ENCODE results near the gene PDGFRB. TPM values are rescaled to one million over a fixed set of nuclear protein-coding genes. Genes with fewer than 3 reads are reported as not detected.

PDGFRB gene
- total and polyA plus RNA-seq, 5 donors from 2014 or later, result 0.03 TPM; not detected in 4

DNA sequence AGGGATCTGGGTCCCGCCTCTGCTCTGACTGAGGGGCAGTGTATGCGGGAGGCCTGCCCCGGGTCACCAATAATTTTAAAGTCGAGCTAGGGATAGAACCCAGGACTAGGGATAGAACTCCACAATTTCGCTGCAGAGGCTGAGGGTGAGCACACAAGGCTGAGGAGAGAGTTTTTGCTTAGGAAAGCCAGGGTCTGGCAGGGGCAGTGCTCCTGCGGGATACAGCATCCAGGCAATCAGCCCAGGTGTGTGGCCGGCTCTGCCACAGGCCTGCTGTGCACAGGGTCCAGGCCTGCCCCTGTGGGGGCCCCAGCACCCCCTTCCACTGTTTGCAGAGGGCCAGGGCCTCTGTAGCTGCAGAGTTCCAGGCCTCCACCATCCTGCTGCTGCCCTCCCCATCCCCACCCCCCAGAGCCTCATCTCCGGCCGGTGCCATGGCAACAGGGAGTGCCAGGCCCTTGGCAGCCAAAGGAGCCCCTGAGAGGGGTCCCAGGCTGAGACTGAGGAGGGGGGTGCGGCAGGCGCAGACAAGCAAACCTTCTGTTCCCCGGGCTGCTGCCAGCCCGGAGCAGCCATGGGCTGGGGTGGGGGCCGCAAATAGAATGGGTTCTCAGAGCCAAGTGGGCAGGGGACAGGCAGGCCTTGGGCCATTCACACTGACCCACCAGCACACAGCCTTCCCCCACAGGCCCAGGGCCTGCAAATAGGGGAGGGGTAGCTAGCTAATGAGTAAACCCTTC, 8.6 kb downstream of the PDGFRB start:
- H3K9me3 ChIP-seq (ENCODE audit: control insufficient read depth in 2 of 2, low read length in 2 of 2), result no peaks in the 10 kb centered on the region
- peaks cover 0 to 3% (median under 1%) of the 10 kb centered on the region in 4 donors for H3K4me1 Mint-ChIP-seq
- H3K36me3 ChIP-seq (ENCODE audit: control insufficient read depth, insufficient read depth, low read length), result no peaks in the 10 kb centered on the region
- no peak for ATAC-seq (ENCODE audit: low read depth in 2 of 2)
- no peak overlapping the region for H3K4me3 ChIP-seq (ENCODE audit: low read depth, low read length)
- H3K27me3 Mint-ChIP-seq, result peaks cover 13% of the 10 kb centered on the region
- H3K27me3 ChIP-seq (ENCODE audit: control insufficient read depth, insufficient read depth, low read length), result no peaks in the 10 kb centered on the region
- no peaks in the 10 kb centered on the region for H3K4me1 ChIP-seq (ENCODE audit: control insufficient read depth, insufficient read depth, low read length, poor library complexity, severe bottlenecking)
- H3K27ac Mint-ChIP-seq, result no peak overlapping the region
- DNase-seq, result no peak
- H3K4me3 Mint-ChIP-seq, result no peak overlapping the region
- H3K27ac ChIP-seq (ENCODE audit: insufficient read depth, low read length, poor library complexity, severe bottlenecking), result no peak overlapping the region
- H3K36me3 Mint-ChIP-seq, result no peaks in the 10 kb centered on the region
- H3K9me3 Mint-ChIP-seq, result no peaks in the 10 kb centered on the region

DNA sequence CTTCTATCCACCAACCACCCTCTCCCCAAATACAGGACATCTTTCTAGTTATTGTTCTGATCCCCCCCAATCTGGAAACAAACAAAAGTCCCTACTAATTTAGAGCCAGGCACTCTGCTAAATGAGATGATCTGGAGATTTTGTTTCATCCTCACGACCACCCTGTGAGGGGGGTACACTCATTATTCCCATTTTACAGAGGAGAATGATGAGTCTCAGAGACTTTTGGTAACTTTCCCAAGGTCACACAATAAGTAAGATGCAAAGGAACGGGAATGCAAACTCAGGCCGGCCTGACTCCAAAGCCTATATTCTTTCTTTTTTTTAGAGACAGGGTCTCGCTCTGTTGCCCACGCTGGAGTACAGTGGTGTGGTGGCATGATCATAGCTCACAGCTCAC, 9.4 kb downstream of the PDGFRB start:
- no peaks in the 10 kb centered on the region for H3K4me1 ChIP-seq (ENCODE audit: control insufficient read depth, insufficient read depth, low read length, poor library complexity, severe bottlenecking)
- H3K27ac Mint-ChIP-seq, result no peak overlapping the region
- peaks cover 13% of the 10 kb centered on the region for H3K27me3 Mint-ChIP-seq

GRCh38 chr5:150144879-150145278, 10.8 kb downstream of the PDGFRB start:
- H3K27ac Mint-ChIP-seq, result peak overlapping the region in 1 of 3 donors; percentile 39
- no peaks in the 10 kb centered on the region for H3K4me1 ChIP-seq (ENCODE audit: control insufficient read depth, insufficient read depth, low read length, poor library complexity, severe bottlenecking)
- DNase-seq (no peak), ATAC-seq (ENCODE audit: low read depth in 2 of 2) (no peak)
- no peak overlapping the region for H3K4me3 Mint-ChIP-seq
- no peaks in the 10 kb centered on the region for H3K9me3 ChIP-seq (ENCODE audit: control insufficient read depth in 2 of 2, low read length in 2 of 2)
- no peaks in the 10 kb centered on the region for H3K36me3 Mint-ChIP-seq
- H3K27me3 ChIP-seq (ENCODE audit: control insufficient read depth, insufficient read depth, low read length), result no peaks in the 10 kb centered on the region
- H3K4me3 ChIP-seq (ENCODE audit: low read depth, low read length), result no peak overlapping the region
- H3K4me1 Mint-ChIP-seq, result peaks cover 0 to 3% (median under 1%) of the 10 kb centered on the region in 4 donors
- no peaks in the 10 kb centered on the region for H3K36me3 ChIP-seq (ENCODE audit: control insufficient read depth, insufficient read depth, low read length)
- H3K27ac ChIP-seq (ENCODE audit: insufficient read depth, low read length, poor library complexity, severe bottlenecking), result no peak overlapping the region
- H3K27me3 Mint-ChIP-seq, result peaks cover 13% of the 10 kb centered on the region
- H3K9me3 Mint-ChIP-seq, result no peaks in the 10 kb centered on the region

More for the DNA sequence above, 9.4 kb downstream of the PDGFRB start:
- no peaks in the 10 kb centered on the region for H3K27me3 ChIP-seq (ENCODE audit: control insufficient read depth, insufficient read depth, low read length)
- no peaks in the 10 kb centered on the region for H3K9me3 ChIP-seq (ENCODE audit: control insufficient read depth in 2 of 2, low read length in 2 of 2)
- no peaks in the 10 kb centered on the region for H3K9me3 Mint-ChIP-seq
- no peak overlapping the region for H3K4me3 ChIP-seq (ENCODE audit: low read depth, low read length)
- H3K4me1 Mint-ChIP-seq, result peaks cover 0 to 3% (median under 1%) of the 10 kb centered on the region in 4 donors
- no peaks in the 10 kb centered on the region for H3K36me3 Mint-ChIP-seq
- no peak for ATAC-seq (ENCODE audit: low read depth in 2 of 2)
- no peaks in the 10 kb centered on the region for H3K36me3 ChIP-seq (ENCODE audit: control insufficient read depth, insufficient read depth, low read length)
- peak overlapping the region in 1 of 4 donors; percentile 85 for H3K4me3 Mint-ChIP-seq
- H3K27ac ChIP-seq (ENCODE audit: insufficient read depth, low read length, poor library complexity, severe bottlenecking), result no peak overlapping the region
- DNase-seq, result no peak

- Histone ChIP-seq H3K27me3 (ENCODE audit: control insufficient read depth, insufficient read depth, low read length) (no peaks in the 10 kb centered on the region), H3K4me3 (ENCODE audit: low read depth, low read length) (no peak overlapping the region), H3K9me3 (ENCODE audit: control insufficient read depth in 2 of 2, low read length in 2 of 2) (no peaks in the 10 kb centered on the region), H3K4me1 (ENCODE audit: control insufficient read depth, insufficient read depth, low read length, poor library complexity, severe bottlenecking) (no peaks in the 10 kb centered on the region), H3K36me3 (ENCODE audit: control insufficient read depth, insufficient read depth, low read length) (no peaks in the 10 kb centered on the region), H3K27ac (ENCODE audit: insufficient read depth, low read length, poor library complexity, severe bottlenecking) (no peak overlapping the region)
- Mint-ChIP-seq H3K36me3 (no peaks in the 10 kb centered on the region), H3K9me3 (no peaks in the 10 kb centered on the region), H3K27me3 (peaks cover 13% of the 10 kb centered on the region), H3K4me3 (no peak overlapping the region), H3K4me1 (peaks cover 0 to 3% (median under 1%) of the 10 kb centered on the region in 4 donors), H3K27ac (no peak overlapping the region)
- DNase-seq (no peak), ATAC-seq (ENCODE audit: low read depth in 2 of 2) (no peak)
Measured at GRCh38 chr5:150144246-150144801, 11.3 kb downstream of the PDGFRB start.

GRCh38 chr5:150143350-150144245, 12.0 kb downstream of the PDGFRB start:
- Mint-ChIP-seq H3K27me3 (peaks cover 9% of the 10 kb centered on the region), H3K27ac (no peak overlapping the region), H3K9me3 (no peaks in the 10 kb centered on the region), H3K4me1 (peaks cover 0 to 3% (median under 1%) of the 10 kb centered on the region in 4 donors), H3K36me3 (no peaks in the 10 kb centered on the region), H3K4me3 (no peak overlapping the region)
- Histone ChIP-seq H3K27ac (ENCODE audit: insufficient read depth, low read length, poor library complexity, severe bottlenecking) (no peak overlapping the region), H3K4me3 (ENCODE audit: low read depth, low read length) (no peak overlapping the region), H3K36me3 (ENCODE audit: control insufficient read depth, insufficient read depth, low read length) (no peaks in the 10 kb centered on the region), H3K27me3 (ENCODE audit: control insufficient read depth, insufficient read depth, low read length) (no peaks in the 10 kb centered on the region), H3K4me1 (ENCODE audit: control insufficient read depth, insufficient read depth, low read length, poor library complexity, severe bottlenecking) (no peaks in the 10 kb centered on the region), H3K9me3 (ENCODE audit: control insufficient read depth in 2 of 2, low read length in 2 of 2) (no peaks in the 10 kb centered on the region)
- no peak for ATAC-seq (ENCODE audit: low read depth in 2 of 2)
- DNase-seq, result no peak

DNA sequence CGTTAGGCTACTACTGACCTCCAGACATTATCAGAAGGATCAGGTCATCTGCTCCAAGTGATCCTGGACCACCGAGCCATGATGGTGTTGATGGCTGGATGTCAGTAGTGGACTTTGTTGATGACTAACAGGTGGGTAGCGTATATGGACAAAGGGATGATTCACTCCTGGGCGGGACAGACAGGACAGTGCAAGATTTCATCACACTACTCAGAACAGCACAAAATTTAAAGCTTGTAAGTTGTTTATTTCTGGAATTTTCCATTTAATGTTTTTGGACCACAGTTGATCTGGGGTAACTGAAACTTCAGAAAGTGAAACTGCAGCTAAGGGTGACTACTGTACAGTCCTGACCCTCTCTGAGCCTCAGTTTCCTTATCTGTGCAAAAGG, 12.7 kb downstream of the PDGFRB start:
- no peaks in the 10 kb centered on the region for H3K9me3 ChIP-seq (ENCODE audit: control insufficient read depth in 2 of 2, low read length in 2 of 2)
- no peaks in the 10 kb centered on the region for H3K4me1 ChIP-seq (ENCODE audit: control insufficient read depth, insufficient read depth, low read length, poor library complexity, severe bottlenecking)
- DNase-seq (no peak), ATAC-seq (ENCODE audit: low read depth in 2 of 2) (no peak)
- Mint-ChIP-seq H3K9me3 (no peaks in the 10 kb centered on the region), H3K4me3 (no peak overlapping the region), H3K36me3 (no peaks in the 10 kb centered on the region), H3K27me3 (peaks cover 5% of the 10 kb centered on the region), H3K4me1 (peaks cover 0 to 3% (median under 1%) of the 10 kb centered on the region in 4 donors), H3K27ac (no peak overlapping the region)
- no peak overlapping the region for H3K27ac ChIP-seq (ENCODE audit: insufficient read depth, low read length, poor library complexity, severe bottlenecking)
- H3K36me3 ChIP-seq (ENCODE audit: control insufficient read depth, insufficient read depth, low read length), result no peaks in the 10 kb centered on the region
- no peak overlapping the region for H3K4me3 ChIP-seq (ENCODE audit: low read depth, low read length)
- H3K27me3 ChIP-seq (ENCODE audit: control insufficient read depth, insufficient read depth, low read length), result no peaks in the 10 kb centered on the region

DNA sequence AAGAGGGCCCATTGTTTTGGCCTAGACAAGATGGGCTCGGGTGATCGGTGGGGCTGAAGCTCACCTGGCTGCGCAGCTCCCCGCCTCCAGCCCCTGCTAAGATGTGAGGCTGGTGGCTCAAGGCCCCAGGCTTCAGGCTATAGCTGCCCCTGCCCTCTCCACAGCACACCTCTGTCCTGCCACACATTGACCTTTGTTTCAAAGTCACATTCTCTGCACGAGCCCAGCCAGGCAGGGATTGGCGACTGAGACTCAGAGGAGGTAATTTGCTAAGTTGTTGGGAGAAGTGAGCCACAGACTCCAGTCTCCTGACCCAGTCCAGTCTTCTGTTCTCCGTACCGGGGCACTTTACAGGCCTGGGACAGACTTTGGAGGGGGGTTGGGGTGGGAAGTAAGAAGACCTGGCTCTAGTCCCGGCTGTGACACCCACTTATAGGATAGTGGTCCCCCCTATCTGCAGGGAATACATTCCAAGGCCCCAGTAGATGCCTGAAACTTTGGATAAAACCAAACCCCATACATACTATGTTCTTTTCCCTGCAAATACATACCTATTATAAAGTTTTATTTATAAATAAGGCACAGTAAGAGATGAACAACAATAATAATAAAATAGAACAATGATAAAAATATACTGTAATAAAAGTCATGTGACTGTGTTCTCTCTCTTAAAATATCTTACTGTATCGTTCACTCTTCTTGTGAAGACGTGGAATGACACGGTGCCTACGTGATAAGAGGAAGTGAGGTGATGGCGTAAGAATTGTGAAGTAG, 13.3 kb downstream of the PDGFRB start:
- DNase-seq (no peak), ATAC-seq (ENCODE audit: low read depth in 2 of 2) (no peak)
- Histone ChIP-seq H3K9me3 (ENCODE audit: control insufficient read depth in 2 of 2, low read length in 2 of 2) (no peaks in the 10 kb centered on the region), H3K36me3 (ENCODE audit: control insufficient read depth, insufficient read depth, low read length) (no peaks in the 10 kb centered on the region), H3K27ac (ENCODE audit: insufficient read depth, low read length, poor library complexity, severe bottlenecking) (no peak overlapping the region), H3K27me3 (ENCODE audit: control insufficient read depth, insufficient read depth, low read length) (no peaks in the 10 kb centered on the region), H3K4me1 (ENCODE audit: control insufficient read depth, insufficient read depth, low read length, poor library complexity, severe bottlenecking) (no peaks in the 10 kb centered on the region), H3K4me3 (ENCODE audit: low read depth, low read length) (no peak overlapping the region)
- peaks cover 5% of the 10 kb centered on the region for H3K27me3 Mint-ChIP-seq
- no peak overlapping the region for H3K27ac Mint-ChIP-seq
- H3K4me3 Mint-ChIP-seq, result no peak overlapping the region
- no peaks in the 10 kb centered on the region for H3K9me3 Mint-ChIP-seq
- no peaks in the 10 kb centered on the region for H3K36me3 Mint-ChIP-seq
- peaks cover 0 to 3% (median under 1%) of the 10 kb centered on the region in 4 donors for H3K4me1 Mint-ChIP-seq
